OCI-LY1 (cell line): ENCODE data around the gene ITK.

Experiments
- EZH2 ChIP-seq: fragments of 200-600 bp; sonication (generic), shearing (Covaris generic); IDR thresholded peaks from 2 replicates; pipeline ENCODE4 v1.8.0; 2017; ENCODE audit warnings: borderline replicate concordance, mixed run types, mild to moderate bottlenecking, antibody characterized with exemption, low read length, moderate library complexity, mixed read lengths
- TF ChIP-seq, protein P1 (sequence below): fragments of 200-600 bp; sonication (generic), shearing (Covaris generic); IDR thresholded peaks from 2 replicates; pipeline ENCODE4 v1.5.1; 2017; ENCODE audit warnings: mild to moderate bottlenecking, antibody characterized with exemption, low read length, moderate library complexity, mixed read lengths

DNA sequence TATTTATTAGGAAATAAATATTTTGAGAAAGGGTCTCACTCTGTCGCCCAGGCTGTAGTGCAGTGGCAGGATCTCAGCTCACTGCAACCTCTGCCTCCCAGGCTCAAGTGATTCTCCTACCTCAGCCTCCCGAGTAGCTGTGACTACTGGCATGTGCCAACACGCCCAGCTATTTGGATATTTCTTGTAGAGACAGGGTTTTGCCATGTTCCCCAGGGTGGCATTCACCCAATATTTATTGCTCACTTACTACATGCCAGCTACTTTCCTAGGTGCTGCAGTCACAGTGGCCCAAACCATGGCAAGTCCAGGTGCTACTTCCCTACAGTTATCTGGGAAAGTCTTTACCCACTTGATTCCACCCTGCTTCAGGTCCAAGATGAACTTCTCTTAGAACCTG lies 29.6 kb upstream of the ITK start:
- TF ChIP-seq, protein P1, sequence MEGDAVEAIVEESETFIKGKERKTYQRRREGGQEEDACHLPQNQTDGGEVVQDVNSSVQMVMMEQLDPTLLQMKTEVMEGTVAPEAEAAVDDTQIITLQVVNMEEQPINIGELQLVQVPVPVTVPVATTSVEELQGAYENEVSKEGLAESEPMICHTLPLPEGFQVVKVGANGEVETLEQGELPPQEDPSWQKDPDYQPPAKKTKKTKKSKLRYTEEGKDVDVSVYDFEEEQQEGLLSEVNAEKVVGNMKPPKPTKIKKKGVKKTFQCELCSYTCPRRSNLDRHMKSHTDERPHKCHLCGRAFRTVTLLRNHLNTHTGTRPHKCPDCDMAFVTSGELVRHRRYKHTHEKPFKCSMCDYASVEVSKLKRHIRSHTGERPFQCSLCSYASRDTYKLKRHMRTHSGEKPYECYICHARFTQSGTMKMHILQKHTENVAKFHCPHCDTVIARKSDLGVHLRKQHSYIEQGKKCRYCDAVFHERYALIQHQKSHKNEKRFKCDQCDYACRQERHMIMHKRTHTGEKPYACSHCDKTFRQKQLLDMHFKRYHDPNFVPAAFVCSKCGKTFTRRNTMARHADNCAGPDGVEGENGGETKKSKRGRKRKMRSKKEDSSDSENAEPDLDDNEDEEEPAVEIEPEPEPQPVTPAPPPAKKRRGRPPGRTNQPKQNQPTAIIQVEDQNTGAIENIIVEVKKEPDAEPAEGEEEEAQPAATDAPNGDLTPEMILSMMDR = no peak
- TF ChIP-seq EZH2 = no peak
